Skin of body (tissue), 2 donors: Measurements from ENCODE around the gene EIF3C. TPM values are rescaled to one million over a fixed set of nuclear protein-coding genes. Genes with fewer than 3 reads are reported as not detected.
"Not testable (repeated sequence)": the region's sequence is repeated elsewhere in the genome, so short reads cannot be mapped to it uniquely, and the experiment has no call there.

Experiments used
- DNase-seq: peaks from one replicate; lab custom pipeline; 2025; lab: John Stamatoyannopoulos, UW
- total RNA-seq: library from RNA; depleted of rRNA; stranded (reverse); fragments of >200 nt; gene quantifications from one replicate; pipeline ENCODE4 v1.2.3, GENCODE V29; 2014

EIF3C gene, protein sequence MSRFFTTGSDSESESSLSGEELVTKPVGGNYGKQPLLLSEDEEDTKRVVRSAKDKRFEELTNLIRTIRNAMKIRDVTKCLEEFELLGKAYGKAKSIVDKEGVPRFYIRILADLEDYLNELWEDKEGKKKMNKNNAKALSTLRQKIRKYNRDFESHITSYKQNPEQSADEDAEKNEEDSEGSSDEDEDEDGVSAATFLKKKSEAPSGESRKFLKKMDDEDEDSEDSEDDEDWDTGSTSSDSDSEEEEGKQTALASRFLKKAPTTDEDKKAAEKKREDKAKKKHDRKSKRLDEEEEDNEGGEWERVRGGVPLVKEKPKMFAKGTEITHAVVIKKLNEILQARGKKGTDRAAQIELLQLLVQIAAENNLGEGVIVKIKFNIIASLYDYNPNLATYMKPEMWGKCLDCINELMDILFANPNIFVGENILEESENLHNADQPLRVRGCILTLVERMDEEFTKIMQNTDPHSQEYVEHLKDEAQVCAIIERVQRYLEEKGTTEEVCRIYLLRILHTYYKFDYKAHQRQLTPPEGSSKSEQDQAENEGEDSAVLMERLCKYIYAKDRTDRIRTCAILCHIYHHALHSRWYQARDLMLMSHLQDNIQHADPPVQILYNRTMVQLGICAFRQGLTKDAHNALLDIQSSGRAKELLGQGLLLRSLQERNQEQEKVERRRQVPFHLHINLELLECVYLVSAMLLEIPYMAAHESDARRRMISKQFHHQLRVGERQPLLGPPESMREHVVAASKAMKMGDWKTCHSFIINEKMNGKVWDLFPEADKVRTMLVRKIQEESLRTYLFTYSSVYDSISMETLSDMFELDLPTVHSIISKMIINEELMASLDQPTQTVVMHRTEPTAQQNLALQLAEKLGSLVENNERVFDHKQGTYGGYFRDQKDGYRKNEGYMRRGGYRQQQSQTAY
- total RNA-seq = 170 TPM

- not testable (repeated sequence) for DNase-seq
These were observed at the start of gene EIF3C for GRCh38 chr16:28711220-28712083. EIF3C (plus strand) TSS chr16:28711464; CDS start chr16:28711687, 223 bp downstream.

- DNase-seq = not testable (repeated sequence)
These were observed 45.0 kb upstream of the EIF3C start for GRCh38 chr16:28666264-28666663.

- DNase-seq = not testable (repeated sequence)
These were observed 43.8 kb upstream of the EIF3C start for GRCh38 chr16:28667480-28667879.

DNA sequence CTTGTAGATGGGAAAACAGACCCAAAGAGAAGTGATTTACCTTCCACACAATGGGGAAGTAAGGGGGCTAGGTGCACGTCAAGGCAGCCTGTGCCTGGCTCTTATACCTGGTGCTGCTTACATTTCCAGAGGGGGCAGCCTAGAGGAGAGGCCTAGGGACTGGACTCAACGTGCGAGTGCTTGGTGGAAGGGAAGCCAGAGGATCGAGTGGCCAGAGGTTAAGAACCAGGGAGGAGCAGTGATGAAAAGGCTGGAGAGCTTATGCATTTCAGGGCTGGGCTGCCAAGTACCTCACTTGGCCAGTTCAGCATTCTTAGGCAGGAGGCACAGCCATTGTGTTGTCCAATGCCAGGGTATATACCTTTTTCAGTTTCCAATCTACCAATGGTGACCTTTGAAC, 43.1 kb upstream of the EIF3C start:
- not testable (repeated sequence) for DNase-seq

DNA sequence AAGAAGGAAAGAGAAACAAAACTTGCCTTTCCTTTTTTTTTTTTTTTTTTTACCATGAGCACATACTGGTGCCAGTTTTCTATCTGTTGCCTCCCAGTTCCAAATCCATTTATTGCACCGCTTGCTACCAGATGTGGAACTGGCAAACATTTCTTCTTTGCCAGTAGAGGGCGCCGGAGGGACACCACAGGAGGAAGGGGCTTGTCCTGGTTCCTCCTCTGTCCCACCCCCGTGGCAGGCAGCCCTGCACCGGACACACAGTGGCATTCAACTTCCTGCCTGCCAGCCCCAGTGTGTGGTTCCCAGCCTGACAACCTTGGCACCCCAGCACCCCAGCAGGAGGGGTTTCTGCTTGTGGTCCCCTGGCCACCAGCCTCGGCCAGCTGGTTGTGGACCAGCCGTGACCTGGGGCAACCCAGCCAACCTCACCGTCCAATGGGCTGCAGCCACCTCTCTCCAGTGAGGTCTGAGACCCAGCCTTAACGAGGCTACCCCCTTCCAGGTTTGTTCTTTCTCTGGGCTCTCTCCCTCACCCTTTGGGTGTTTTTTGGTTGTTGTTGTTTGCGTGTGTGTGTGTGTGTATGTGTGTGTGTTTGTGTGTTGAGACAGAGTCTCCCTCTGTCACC, 22.8 kb upstream of the EIF3C start:
- DNase-seq = not testable (repeated sequence)

- DNase-seq = not testable (repeated sequence)
These were observed 21.8 kb upstream of the EIF3C start for GRCh38 chr16:28689425-28689824.

DNA sequence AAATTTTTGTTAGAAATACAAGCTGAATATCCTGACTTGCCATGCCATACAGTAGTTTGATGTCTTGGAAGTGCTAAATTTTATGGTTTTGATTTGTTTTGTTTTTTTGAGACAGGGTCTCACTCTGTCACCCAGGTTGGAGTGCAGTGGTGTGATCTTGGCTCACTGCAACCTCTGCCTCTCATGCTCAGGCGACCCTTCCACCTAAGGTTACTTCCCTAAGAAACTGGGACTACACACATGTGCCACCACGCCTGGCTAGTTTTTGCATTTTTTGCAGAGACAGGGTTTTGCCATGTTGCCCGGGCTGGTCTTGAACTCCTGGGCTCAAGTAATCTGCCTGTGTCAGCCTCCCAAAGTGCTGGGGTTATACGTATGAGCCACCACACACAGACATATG, 19.5 kb upstream of the EIF3C start:
- DNase-seq = not testable (repeated sequence)

GRCh38 chr16:28693257-28693950, 17.9 kb upstream of the EIF3C start:
- not testable (repeated sequence) for DNase-seq

DNA sequence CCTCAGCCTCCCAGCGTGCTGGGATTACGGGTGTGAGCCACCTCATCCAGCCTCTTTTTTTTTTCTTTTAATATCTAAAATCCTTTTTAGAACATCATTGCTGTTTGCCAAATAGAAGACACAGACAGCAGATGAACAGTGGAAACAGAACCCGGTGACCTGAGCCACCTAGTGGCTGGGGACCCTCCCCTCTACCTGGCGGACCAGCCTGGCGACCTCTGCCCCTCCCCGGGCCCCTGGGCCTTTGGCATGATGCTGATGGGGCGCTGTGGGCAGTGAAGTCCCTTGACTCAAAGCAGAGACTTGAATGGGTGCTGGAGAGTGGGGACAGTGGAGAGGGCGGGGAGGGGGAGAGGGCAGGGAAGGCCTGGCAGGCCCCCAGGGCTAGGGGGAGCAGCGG, 11.5 kb upstream of the EIF3C start:
- not testable (repeated sequence) for DNase-seq

DNA sequence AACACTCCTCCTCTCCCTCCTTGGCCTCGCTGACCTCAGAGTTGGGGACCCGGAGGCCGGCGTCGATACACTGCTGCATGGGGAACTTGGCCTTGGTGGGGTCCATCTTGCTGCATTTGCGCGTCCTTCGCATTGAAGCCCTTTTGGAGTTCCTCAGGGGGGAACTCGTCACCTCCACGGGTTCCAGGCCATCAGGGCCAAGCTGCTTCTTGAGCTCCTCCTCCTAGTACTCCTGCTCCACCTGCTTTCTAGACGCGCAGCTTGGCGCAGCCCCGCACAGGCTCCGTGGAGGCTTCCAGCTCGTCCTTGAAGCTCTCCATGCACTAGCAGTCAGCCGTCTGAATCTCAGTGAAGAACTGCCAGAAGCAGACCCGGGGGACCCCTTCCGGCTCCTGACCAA, 10.9 kb upstream of the EIF3C start:
- not testable (repeated sequence) for DNase-seq

DNA sequence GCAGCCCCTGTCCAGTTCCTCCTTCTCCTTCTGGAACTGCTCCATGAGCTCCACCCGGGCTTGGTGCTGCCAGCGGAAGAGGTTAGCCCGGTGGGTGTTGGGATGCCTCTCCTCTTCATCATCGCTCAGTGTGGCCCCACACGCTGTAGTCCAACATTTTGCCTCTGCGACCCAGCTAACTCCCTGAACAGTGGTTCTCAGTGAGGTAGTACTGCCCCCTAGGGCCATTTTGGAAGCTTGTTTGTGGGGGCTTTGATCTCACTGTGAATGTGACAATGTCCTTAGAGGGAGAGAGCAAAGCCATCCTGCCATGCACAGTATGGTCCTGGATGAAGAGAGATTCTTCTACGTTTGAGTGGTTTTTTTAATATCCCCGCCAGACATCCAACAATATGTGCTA, 9.9 kb upstream of the EIF3C start:
- not testable (repeated sequence) for DNase-seq

DNA sequence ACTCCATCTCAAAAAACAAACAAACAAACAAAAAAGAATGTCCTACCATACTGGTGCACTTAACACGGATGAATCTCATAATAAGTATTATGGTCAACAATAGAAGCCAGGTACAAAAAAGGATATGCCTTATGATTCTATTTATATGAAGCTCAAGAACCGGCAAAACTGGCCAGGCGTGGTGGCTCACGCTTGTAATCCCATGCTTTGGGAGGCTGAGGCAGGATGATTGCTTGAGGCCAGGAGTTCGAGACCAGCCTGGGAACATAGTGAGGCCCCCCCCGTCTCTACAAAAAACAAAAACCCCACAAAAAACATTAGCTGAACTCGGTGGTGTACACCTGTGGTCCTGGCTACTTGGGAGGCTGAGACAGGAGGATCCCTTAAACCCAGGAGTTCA, 7.0 kb upstream of the EIF3C start:
- not testable (repeated sequence) for DNase-seq

DNA sequence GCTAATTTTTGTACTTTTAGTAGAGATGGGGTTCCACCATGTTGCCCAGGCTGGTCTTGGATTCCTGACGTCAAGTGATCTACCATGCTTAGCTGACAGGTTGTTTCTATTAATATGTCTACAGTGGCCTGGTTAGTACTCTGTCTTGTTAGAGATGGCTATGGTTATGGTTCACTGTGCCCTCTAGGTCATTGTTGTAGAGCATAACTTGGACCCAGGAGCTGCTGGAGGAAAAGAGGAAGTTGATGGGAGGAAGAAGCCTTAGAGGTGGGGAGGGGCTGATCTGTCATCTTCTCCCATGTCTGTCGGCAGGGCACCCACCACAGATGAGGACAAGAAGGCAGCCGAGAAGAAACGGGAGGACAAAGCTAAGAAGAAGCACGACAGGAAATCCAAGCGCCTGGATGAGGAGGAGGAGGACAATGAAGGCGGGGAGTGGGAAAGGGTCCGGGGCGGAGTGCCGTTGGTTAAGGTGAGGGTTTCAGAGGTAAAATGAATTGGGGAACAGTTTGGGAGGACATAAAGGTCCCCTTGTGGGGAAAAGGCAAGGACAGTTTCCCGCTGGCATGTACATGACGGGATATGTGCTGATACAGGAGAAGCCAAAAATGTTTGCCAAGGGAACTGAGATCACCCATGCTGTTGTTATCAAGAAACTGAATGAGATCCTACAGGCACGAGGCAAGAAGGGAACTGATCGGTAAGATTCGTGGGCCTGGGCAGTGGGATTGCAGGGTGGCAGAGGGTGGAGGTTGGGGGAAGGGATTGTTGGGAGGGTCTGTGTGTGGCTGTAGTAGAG, 11.8 kb downstream of the EIF3C start:
- DNase-seq = not testable (repeated sequence)

GRCh38 chr16:28731253-28731652, 20.0 kb downstream of the EIF3C start:
- not testable (repeated sequence) for DNase-seq

- not testable (repeated sequence) for DNase-seq
These were observed 21.3 kb downstream of the EIF3C start for GRCh38 chr16:28732455-28733124.

GRCh38 chr16:28739787-28740186, 28.5 kb downstream of the EIF3C start:
- not testable (repeated sequence) for DNase-seq

DNA sequence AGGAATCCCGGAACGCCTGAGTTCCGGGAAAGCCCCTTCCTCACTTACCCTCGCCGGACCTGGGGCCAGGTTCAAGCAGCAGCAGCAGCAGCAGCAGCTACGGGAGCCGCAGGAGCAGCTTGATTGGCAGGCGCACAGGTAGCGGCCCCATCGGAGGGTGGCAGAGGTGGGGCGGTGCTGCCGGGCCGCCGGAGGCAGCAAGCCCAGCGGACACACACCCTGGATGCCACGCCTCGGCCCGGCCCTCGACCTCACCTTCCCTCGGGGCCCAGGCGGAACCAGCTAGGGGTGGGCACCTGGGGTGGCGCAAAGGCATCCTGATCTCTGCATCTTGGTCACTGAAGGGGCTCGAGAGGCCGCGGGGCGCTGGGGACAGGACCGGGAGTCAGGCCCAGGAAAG, 29.4 kb downstream of the EIF3C start:
- DNase-seq = not testable (repeated sequence)

GRCh38 chr16:28741295-28741694, 30.0 kb downstream of the EIF3C start:
- not testable (repeated sequence) for DNase-seq
